Activated CD8-positive, alpha-beta memory T cell treated with anti-CD3 and anti-CD28 coated beads, Interleukin-2, amount 50 U/mL, for 48 hours (primary cell): ENCODE results near the gene VEZF1.

Experiments
- DNase-seq: peaks from one replicate; pipeline ENCODE4 v3.0.0-alpha.2; 2020

Gene VEZF1

DNA sequence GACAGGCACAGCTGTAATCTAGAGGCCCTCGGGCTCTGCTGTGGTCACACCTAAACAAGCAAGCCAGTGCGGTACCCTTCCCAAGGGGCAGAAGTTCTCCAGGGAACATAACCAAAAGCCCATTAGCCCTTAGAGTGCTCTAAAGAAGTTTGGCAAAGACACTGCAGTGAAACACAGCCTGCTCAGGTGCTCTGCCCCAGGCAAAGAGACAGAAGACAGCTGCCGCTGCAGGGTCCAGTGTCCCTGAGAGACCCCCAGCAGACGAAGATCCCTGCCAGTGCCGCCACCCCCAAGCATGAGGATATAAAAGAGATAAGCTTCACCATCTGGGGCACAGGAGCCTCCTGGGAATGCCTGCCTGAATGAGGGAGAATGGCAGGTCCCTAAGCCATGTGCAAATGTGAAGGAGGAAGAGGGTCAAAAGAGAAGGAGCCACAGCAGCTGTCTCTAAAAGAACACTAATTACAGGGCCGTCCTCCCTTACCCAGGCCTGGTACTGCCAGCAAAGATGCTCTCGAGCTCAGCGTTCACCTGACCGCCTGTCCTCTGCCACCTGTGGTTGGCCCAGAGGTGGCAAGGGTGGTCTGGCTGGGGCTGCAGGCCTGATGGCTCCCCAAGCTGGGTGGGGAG is 62.6 kb downstream of the VEZF1 start:
- DNase-seq: no peak

- DNase-seq: no peak
These were observed 63.4 kb downstream of the VEZF1 start for GRCh38 chr17:57924677-57925076.
